ENCODE results near the gene PRUNE1.
A peak's percentile ranks its signal among the peaks of the same experiment; 100 is the strongest.

The PRUNE1 gene

DNA sequence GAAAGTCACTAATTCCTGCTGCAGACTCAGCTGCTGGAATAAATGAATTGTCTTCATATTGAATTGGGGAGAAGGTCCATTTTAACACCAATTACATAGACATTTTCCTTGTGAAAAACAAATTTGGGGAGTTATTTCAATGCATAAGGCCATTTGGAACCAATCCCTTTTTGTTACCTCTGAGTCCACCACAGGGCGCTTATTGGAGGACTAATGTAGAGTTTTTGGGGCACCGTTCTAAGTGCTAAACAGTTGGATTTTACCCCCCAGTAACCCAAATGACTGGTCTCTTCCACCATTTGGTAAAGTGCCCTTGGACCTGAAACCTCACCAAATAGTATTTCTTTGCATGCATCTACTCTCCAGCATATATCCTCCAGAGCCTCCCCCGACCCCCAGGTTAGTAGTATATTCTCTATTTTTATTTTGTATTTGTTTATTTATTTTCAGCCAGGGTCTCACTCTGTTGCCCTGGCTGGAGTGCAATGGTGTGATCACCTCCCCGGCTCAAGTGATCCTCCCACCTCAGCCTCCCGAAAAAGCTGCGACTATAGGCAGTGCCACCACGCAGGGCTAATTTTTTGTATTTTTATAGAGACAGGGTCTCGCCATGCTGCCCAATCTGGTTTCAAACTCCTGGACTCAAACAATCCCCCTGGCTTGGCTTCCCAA lies 1.6 kb downstream of the PRUNE1 start:
- peak overlapping the region; percentile 98 to 100 for H3K4me3 Mint-ChIP-seq
- DNase-seq: no peak
- ATAC-seq: no peak
- peaks cover 81% of the 10 kb centered on the region for H3K4me1 Mint-ChIP-seq
- no peak overlapping the region for H3K27ac Mint-ChIP-seq
- no peaks in the 10 kb centered on the region for H3K27me3 Mint-ChIP-seq
- no peaks in the 10 kb centered on the region for H3K9me3 Mint-ChIP-seq

DNA sequence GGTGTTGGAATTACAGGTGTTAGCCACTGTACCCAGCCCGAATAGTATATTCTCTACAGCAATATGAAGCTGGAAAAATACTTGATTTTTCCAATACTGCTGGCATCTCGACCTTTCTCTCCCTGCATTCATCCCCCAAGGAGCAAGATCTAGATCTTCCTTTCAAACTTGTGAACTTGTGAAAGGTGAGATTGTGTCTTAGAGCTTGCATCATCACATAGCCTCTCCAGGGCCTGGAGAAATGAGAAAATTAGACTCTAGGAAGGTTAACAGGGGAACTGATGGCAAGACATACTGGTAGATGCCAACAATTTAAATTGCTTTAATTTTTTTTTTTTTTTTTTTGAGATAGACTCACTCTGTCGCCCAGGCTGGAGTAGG lies 2.1 kb downstream of the PRUNE1 start:
- no peak for ATAC-seq
- H3K4me3 Mint-ChIP-seq: peak overlapping the region; percentile 31 to 100
- no peaks in the 10 kb centered on the region for H3K9me3 Mint-ChIP-seq
- no peaks in the 10 kb centered on the region for H3K27me3 Mint-ChIP-seq
- H3K27ac Mint-ChIP-seq: no peak overlapping the region
- H3K4me1 Mint-ChIP-seq: peaks cover 76% of the 10 kb centered on the region
- no peak for DNase-seq

DNA sequence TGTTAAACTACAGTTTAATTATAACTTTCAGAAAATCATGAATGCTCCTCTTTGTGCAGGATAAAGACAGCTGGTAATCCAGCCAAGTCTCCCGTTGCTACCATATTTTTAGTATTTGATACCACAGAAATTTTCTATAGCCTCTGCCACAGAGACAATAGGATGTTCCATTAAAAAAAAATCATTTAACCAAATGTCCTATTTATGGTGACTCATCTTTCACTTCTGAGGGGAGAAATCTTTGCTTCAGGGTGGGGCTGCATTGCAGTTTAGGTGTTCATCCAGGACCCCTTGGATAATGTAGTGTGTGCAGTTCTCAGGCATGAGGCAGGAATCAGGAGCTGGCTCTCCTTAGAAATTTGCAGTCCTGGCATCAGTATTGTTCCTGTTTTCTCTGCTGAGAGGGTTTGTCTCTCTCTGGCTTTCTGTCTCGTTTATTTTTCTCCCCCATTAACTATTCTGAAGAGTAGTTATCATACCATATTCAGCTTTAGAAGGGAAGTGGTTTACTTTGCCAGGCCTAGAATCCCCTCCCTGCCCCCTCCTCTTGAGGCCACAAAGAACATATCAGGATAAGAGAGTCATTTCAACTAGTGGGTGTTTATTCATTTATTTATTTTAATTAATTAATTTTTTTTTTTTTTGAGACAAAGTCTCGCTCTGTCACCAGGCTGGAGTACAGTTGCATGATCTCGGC lies 3.1 kb downstream of the PRUNE1 start:
- DNase-seq: no peak
- Mint-ChIP-seq H3K27ac (peak overlapping the region in 1 of 2 donors; percentile 75), H3K4me3 (peak overlapping the region; percentile 45 to 46), H3K27me3 (no peaks in the 10 kb centered on the region), H3K9me3 (no peaks in the 10 kb centered on the region), H3K4me1 (peaks cover 68% of the 10 kb centered on the region)
- ATAC-seq: no peak

DNA sequence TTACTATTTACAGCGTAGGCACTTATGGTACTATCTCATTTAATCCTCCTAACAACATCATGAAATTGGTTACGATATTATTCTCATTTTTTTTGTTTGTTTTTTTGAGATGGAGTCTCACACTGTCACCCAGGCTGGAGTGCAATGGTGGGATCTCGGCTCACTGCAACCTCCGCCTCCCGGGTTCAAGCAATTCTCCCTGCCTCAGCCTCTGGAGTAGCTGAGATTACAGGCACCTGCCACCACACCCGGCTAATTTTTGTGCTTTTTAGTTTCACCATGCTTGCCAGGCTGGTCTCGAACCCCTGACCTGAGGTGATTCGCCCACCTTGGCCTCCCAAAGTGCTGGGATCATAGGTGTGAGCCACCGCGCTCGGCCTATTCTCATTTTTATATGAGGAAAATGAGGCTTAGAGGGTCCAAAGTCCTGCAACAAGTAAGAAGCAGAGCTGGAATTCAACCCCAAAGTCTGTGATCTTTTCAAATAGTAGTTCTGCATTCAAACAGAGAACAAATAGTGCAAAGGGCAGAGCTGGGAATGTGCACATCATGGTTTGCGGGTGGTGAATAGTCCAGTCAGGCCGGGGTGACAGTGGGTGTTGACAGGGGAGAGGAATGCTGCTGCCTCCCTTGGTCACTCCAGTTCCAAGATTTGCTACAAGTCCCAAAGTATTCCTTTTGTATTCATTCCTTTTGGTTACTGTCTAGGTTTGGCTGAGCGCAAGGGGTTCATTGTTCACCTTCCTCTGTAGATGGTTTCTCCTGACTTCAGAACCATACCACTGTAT lies 4.6 kb downstream of the PRUNE1 start:
- Mint-ChIP-seq H3K9me3 (no peaks in the 10 kb centered on the region), H3K4me1 (peaks cover 52% of the 10 kb centered on the region), H3K27me3 (no peaks in the 10 kb centered on the region), H3K4me3 (no peak overlapping the region), H3K27ac (no peak overlapping the region)
- DNase-seq (no peak), ATAC-seq (no peak)

DNA sequence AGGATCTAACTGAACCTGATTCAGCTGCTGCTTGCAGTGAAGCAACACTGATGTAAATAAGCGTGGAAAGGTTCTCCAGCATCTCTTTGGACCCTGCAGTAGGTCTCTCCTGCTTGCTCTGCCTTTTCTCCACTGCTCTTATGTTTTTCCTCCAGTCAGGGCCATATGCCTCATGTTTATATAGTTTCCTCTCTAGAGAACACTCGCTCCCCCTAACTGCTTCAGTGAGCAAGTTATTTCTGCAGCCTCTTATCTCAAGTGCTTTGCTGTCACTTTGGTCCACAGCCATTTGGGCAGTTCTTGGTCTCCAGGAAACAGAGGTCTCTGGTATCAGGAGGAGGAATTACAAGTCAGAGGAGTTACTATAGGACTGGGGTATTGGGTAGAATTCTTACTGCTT lies 5.3 kb downstream of the PRUNE1 start:
- no peak for ATAC-seq
- no peaks in the 10 kb centered on the region for H3K27me3 Mint-ChIP-seq
- H3K9me3 Mint-ChIP-seq: no peaks in the 10 kb centered on the region
- peaks cover 48% of the 10 kb centered on the region for H3K4me1 Mint-ChIP-seq
- H3K27ac Mint-ChIP-seq: peak overlapping the region; percentile 5 to 42
- H3K4me3 Mint-ChIP-seq: no peak overlapping the region
- no peak for DNase-seq

DNA sequence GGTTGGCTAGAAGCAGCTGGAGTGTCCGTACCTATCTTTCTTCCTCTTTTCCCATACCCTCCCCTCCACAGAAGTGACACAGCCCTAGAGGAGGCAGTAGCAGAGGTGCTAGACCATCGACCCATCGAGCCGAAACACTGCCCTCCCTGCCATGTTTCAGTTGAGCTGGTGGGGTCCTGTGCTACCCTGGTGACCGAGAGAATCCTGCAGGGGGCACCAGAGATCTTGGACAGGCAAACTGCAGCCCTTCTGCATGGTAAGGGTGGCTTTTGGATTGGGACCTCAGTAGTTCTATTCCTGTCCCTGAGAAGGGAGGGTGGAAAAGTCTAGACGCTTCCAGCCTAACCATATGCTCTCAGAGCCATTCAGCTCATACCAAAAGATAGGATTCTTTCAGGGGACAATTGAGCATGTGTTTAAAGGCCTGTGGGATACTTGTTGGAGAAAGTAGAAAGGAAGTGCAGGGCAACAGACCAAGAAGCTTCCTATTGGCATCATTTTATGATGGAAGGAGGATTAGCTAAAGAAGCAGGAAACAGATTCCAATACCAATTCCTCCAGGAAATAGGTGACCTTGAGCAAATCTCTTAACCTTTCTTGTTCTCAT lies 16.4 kb downstream of the PRUNE1 start:
- peak overlapping the region; percentile 50 to 61 for H3K4me3 Mint-ChIP-seq
- DNase-seq: peak; percentile 78 to 80
- H3K27ac Mint-ChIP-seq: peak overlapping the region in 1 of 2 donors; percentile 27
- H3K9me3 Mint-ChIP-seq: no peaks in the 10 kb centered on the region
- ATAC-seq: peak; percentile 100
- no peaks in the 10 kb centered on the region for H3K27me3 Mint-ChIP-seq
- H3K4me1 Mint-ChIP-seq: peaks cover 14% of the 10 kb centered on the region

DNA sequence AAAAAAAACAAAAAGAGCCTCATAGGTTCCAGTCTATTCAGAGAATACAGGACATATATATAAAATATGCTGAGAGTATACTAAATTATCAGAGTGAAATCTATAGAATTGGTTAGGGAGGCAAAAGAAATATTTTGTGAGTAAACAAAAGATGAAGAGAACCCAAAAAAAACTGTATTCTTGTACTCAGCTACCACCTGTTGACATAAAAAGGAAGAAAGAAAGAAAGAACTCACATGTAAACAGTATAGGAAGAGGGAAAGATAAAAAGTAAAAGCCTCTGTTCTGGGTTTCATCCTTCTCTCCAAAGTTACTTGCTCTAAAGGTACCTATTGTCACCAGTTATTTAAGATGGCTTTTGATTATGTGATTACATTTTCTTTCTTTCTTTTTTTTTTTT lies 18.2 kb downstream of the PRUNE1 start:
- H3K4me1 Mint-ChIP-seq: peaks cover 14% of the 10 kb centered on the region
- ATAC-seq (no peak), DNase-seq (no peak)
- no peaks in the 10 kb centered on the region for H3K27me3 Mint-ChIP-seq
- H3K27ac Mint-ChIP-seq: no peak overlapping the region
- H3K4me3 Mint-ChIP-seq: no peak overlapping the region
- H3K9me3 Mint-ChIP-seq: no peaks in the 10 kb centered on the region

DNA sequence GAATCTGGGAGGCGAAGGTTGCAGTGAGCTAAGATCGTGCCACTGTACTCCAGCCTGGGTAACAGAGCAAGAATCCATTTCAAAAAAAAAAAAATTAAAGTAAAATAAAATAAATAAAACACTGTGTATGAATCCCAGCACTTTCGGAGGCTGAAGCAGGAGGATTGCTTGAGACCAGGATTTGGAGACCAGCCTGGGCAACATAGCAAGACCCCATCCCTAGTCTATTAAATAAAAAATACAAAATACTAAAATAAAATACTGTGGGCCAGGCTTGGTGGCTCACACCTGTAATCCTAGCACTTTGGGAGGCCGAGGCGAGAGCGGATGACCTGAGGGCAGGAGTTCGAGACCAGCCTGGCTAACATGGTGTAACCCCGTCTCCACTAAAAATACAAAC lies 23.9 kb downstream of the PRUNE1 start:
- H3K4me1 Mint-ChIP-seq: no peaks in the 10 kb centered on the region
- H3K4me3 Mint-ChIP-seq: no peak overlapping the region
- no peak for DNase-seq
- no peak for ATAC-seq
- H3K27ac Mint-ChIP-seq: no peak overlapping the region
- no peaks in the 10 kb centered on the region for H3K9me3 Mint-ChIP-seq
- H3K27me3 Mint-ChIP-seq: no peaks in the 10 kb centered on the region

DNA sequence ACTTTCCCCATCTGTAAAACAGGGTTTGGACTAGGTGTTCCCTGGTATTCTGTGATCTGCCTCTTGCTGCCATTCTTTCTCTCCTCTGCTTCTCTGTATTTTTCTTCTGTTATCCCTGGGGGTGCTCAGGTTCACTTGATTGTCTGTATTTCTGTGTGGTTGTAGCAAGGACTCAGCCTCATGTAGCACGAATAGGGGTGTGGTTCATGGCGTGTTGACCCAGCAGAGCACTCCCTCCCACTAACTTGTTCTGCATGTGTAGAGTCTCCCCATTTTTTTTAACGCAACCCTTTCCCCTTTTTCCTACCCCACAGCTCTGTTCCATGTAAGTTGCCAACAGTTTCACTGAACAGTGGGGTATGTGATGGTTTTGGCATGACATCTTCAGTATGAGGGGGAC lies 26.9 kb downstream of the PRUNE1 start:
- no peak for DNase-seq
- peak overlapping the region in 1 of 2 donors; percentile 94 for H3K27ac Mint-ChIP-seq
- H3K9me3 Mint-ChIP-seq: no peaks in the 10 kb centered on the region
- H3K27me3 Mint-ChIP-seq: no peaks in the 10 kb centered on the region
- no peak for ATAC-seq
- H3K4me3 Mint-ChIP-seq: no peak overlapping the region
- H3K4me1 Mint-ChIP-seq: no peaks in the 10 kb centered on the region

DNA sequence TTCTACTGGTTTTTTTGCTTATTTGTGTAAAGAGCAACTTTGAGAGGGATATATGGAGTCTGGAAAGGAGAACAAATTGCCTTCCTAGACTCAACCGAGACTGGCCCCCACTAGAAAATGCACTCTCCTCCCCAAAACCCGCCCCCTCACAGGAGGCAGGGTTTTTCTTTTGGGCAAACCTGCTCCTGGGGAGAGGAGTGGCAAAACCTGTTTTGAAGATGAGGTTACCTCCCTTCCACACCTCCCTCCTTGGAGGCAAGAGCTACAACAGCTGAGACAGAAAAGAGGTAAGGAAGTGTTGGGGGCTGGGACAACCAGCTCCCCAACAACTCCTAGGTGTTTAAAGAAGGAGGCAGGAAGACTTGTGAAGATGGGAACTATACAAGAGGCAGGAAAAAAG lies 28.1 kb downstream of the PRUNE1 start, which contains the start of gene BNIPL:
Gene BNIPL (plus strand): TSS at position 231 of the 400 bp plus-strand sequence. CDS start 140 bp downstream, at position 371.
- Mint-ChIP-seq H3K4me1 (no peaks in the 10 kb centered on the region), H3K9me3 (no peaks in the 10 kb centered on the region), H3K4me3 (no peak within 1 kb of the TSS), H3K27me3 (no peaks in the 10 kb centered on the region), H3K27ac (peak within 1 kb of the TSS; percentile 3 to 64)
- DNase-seq: no peak
- no peak for ATAC-seq

DNA sequence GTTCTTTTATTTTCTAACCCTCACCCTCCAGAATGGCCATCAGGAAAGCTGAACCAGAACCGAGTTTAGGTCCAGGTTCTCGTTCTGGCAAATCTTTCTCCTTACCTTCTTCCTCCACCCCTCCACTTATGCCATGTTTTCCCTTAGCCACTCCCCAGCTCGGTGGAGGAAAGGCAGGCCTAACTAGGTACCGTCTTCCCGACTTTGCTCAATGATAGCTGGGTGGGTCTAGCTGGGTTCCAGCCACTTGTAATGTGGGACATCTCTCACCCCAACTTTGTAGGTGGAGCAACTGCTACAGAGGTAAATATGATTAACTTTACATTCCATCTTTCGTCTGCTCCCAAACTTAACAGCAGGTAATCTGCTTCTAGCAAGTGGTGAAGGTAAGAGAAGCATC lies 28.8 kb downstream of the PRUNE1 start:
- H3K9me3 Mint-ChIP-seq: no peaks in the 10 kb centered on the region
- no peak for DNase-seq
- H3K27ac Mint-ChIP-seq: no peak overlapping the region
- no peaks in the 10 kb centered on the region for H3K27me3 Mint-ChIP-seq
- no peaks in the 10 kb centered on the region for H3K4me1 Mint-ChIP-seq
- ATAC-seq: no peak
- no peak overlapping the region for H3K4me3 Mint-ChIP-seq

DNA sequence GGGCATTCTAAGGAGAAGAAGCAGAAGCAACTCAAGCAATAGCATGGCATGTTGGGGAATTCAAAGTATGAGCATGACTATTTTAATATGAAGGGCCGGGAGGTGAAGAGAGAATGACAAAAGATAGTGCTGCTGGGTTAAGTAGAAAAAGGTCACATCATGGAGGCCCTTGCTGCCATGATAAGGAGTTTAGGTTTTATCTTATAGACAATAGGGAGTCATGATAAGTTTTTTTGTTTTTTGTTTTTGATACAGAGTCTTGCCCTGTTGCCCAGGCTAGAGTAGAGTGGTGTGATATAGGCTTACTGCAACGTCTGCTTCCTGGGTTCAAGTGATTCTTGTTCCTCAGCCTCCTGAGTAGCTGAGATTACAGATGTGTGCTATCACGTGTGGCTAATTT lies 31.3 kb downstream of the PRUNE1 start:
- no peak overlapping the region for H3K4me3 Mint-ChIP-seq
- DNase-seq: no peak
- no peaks in the 10 kb centered on the region for H3K9me3 Mint-ChIP-seq
- H3K27me3 Mint-ChIP-seq: no peaks in the 10 kb centered on the region
- H3K4me1 Mint-ChIP-seq: peaks cover 15% of the 10 kb centered on the region
- ATAC-seq: no peak
- H3K27ac Mint-ChIP-seq: no peak overlapping the region

DNA sequence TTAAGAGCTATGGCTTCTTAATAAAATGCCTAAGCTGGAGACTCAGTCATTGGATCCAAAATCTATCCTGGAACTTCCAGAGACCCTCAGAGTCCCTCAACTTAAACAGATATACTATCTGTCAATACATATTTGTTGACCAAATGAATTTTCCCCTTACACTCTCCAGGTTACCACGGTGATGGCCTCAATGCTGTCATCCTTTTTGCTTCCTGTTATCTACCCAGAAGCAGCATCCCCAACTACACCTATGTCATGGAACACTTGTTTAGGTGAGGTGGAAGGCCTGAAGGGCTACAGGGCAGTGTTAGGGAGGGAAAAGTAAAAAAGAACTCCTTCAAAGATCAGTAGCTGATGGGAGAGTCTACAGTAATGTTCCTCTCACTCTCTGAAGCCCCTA lies 34.9 kb downstream of the PRUNE1 start:
- peak; percentile 55 for ATAC-seq
- H3K27ac Mint-ChIP-seq: peak overlapping the region in 1 of 2 donors; percentile 37
- DNase-seq: no peak
- no peaks in the 10 kb centered on the region for H3K27me3 Mint-ChIP-seq
- H3K4me3 Mint-ChIP-seq: no peak overlapping the region
- no peaks in the 10 kb centered on the region for H3K9me3 Mint-ChIP-seq
- peaks cover 33% of the 10 kb centered on the region for H3K4me1 Mint-ChIP-seq

DNA sequence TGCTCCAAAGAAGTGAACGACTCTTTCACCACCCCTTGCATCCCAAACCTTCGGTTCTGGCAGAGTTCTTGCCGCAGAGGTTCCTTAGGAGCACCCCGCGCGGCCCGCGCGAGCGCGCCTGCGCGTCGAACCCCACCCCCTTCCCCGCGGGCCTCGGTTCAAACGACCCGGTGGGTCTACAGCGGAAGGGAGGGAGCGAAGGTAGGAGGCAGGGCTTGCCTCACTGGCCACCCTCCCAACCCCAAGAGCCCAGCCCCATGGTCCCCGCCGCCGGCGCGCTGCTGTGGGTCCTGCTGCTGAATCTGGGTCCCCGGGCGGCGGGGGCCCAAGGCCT lies 39.3 kb downstream of the PRUNE1 start, which contains the start of gene C1orf56:
Gene C1orf56 (plus strand): TSS at position 161 of the 334 bp plus-strand sequence. CDS start 97 bp downstream, at position 258.
- peak; percentile 69 for ATAC-seq

DNA sequence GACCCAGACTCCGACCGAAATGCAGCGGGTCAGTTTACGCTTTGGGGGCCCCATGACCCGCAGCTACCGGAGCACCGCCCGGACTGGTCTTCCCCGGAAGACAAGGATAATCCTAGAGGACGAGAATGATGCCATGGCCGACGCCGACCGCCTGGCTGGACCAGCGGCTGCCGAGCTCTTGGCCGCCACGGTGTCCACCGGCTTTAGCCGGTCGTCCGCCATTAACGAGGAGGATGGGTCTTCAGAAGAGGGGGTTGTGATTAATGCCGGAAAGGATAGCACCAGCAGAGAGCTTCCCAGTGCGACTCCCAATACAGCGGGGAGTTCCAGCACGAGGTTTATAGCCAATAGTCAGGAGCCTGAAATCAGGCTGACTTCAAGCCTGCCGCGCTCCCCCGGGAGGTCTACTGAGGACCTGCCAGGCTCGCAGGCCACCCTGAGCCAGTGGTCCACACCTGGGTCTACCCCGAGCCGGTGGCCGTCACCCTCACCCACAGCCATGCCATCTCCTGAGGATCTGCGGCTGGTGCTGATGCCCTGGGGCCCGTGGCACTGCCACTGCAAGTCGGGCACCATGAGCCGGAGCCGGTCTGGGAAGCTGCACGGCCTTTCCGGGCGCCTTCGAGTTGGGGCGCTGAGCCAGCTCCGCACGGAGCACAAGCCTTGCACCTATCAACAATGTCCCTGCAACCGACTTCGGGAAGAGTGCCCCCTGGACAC lies 39.8 kb downstream of the PRUNE1 start:
- peak; percentile 72 to 79 for DNase-seq
- H3K27ac Mint-ChIP-seq: peak overlapping the region; percentile 96 to 98
- peaks cover 65% of the 10 kb centered on the region for H3K4me1 Mint-ChIP-seq
- peak; percentile 91 for ATAC-seq
- H3K4me3 Mint-ChIP-seq: peak overlapping the region; percentile 92 to 96
- no peaks in the 10 kb centered on the region for H3K9me3 Mint-ChIP-seq
- no peaks in the 10 kb centered on the region for H3K27me3 Mint-ChIP-seq

More for the DNA sequence above, 39.3 kb downstream of the PRUNE1 start, which contains the start of gene C1orf56:
- H3K4me1 Mint-ChIP-seq: peaks cover 66% of the 10 kb centered on the region
- peak within 1 kb of the TSS; percentile 92 to 96 for H3K4me3 Mint-ChIP-seq
- H3K27ac Mint-ChIP-seq: peak within 1 kb of the TSS; percentile 96 to 98
- no peaks in the 10 kb centered on the region for H3K27me3 Mint-ChIP-seq
- H3K9me3 Mint-ChIP-seq: no peaks in the 10 kb centered on the region
- DNase-seq: peak; percentile 56 to 62
